HepG2 (cell line): ENCODE data around the gene PLIN4. TPM values are rescaled to one million over a fixed set of nuclear protein-coding genes. Genes with fewer than 3 reads are reported as not detected.

ENCODE experiments used
- ATAC-seq: fragments of 200-7000 bp; cut with Tn5 transposase; 3 replicates; pipeline ENCODE4 v1.9.1; 2020; ENCODE audit warnings: mild to moderate bottlenecking, moderate library complexity
- BruUV-seq: library from RNA; stranded (reverse); fragments of 400-500 nt; replicated peaks from 2 replicates; lab custom pipeline; 2021; lab: Mats Ljungman, UMichigan
- CTCF ChIA-PET: fragments of 300-600 bp; formaldehyde crosslinking; extraction: SDS; loops from one replicate; lab custom pipeline; 2021; ENCODE audit warnings: low total read pairs, inconsistent platforms, low intra/inter-chr PET ratio; lab: Yijun Ruan, JAX
- POLR2A ChIA-PET: fragments of 350-600 bp; sonication (Branson Sonifier 250); formaldehyde crosslinking; loops from one replicate; lab custom pipeline; 2020; ENCODE audit warnings: antibody characterized with exemption, inconsistent platforms; lab: Yijun Ruan, JAX
- DNase-seq: peaks from one replicate; pipeline ENCODE4 v3.0.0-alpha.2; 2015; ENCODE audit warnings: low spot score
- FAIRE-seq: peaks from 3 replicates; lab custom pipeline; 2011; peaks lifted over from hg19 to GRCh38; lab: Jason Lieb, UNC
- H2AFZ ChIP-seq: one replicate; pipeline ENCODE4 v1.6.1; 2011; ENCODE audit warnings: low read length, inconsistent platforms
- H3K27ac ChIP-seq: fragments of 300-600 bp; 3 replicates; pipeline ENCODE4 v1.8.0; 2011; ENCODE audit warnings: mixed run types, mild to moderate bottlenecking, mixed read lengths, low read length, inconsistent platforms; ENCODE audit not compliant: insufficient read depth; ENCODE audit errors: extremely low read length
- H3K27me3 ChIP-seq, 2 experiments: fragments of 200-600 bp in 1 of 2; 2 replicates in 1 of 2; 3 replicates in 1 of 2; pipeline versions ENCODE4 v1.6.0 to v1.8.0; 2011; ENCODE audit warnings: low read length in 2 of 2, mild to moderate bottlenecking in 2 of 2, moderate library complexity in 2 of 2, inconsistent platforms in 1 of 2; ENCODE audit not compliant: insufficient read depth in 2 of 2, control insufficient read depth in 1 of 2
- H3K36me3 ChIP-seq, 2 experiments: fragments of 200-600 bp in 1 of 2; replicated peaks in 1 of 2; 2 replicates in 1 of 2; 3 replicates in 1 of 2; pipeline versions ENCODE4 v1.5.1 to v1.8.0; 2011; ENCODE audit warnings: low read length in 2 of 2, inconsistent platforms in 1 of 2; ENCODE audit not compliant: insufficient read depth in 2 of 2, control insufficient read depth in 1 of 2
- H3K4me1 ChIP-seq: 2 replicates; pipeline ENCODE4 v1.5.1; 2012; ENCODE audit warnings: low read length, inconsistent platforms; ENCODE audit not compliant: insufficient read depth
- H3K4me2 ChIP-seq: 2 replicates; pipeline ENCODE4 v1.6.0; 2011; ENCODE audit warnings: low read depth, low read length, inconsistent platforms
- H3K4me3 ChIP-seq, 3 experiments: fragments of 200-600 bp in 1 of 3; sonication (generic), shearing (Covaris generic) in 1 of 3; replicated peaks in 1 of 3; 2 replicates each; pipeline ENCODE4 v1.5.1; 2011 to 2016; ENCODE audit warnings: low read length in 3 of 3, inconsistent platforms in 2 of 3, low read depth in 2 of 3, mild to moderate bottlenecking in 2 of 3, control low read depth in 1 of 3, mixed read lengths in 1 of 3; ENCODE audit not compliant: insufficient read depth in 1 of 3
- H3K79me2 ChIP-seq: one replicate; pipeline ENCODE4 v1.6.1; 2011; ENCODE audit warnings: low read length, inconsistent platforms; ENCODE audit not compliant: insufficient read depth
- H3K9ac ChIP-seq: 2 replicates; pipeline ENCODE4 v1.6.0; 2011; ENCODE audit warnings: mild to moderate bottlenecking, low read depth, low read length, inconsistent platforms; ENCODE audit not compliant: insufficient read depth
- H3K9me3 ChIP-seq: 2 replicates; pipeline ENCODE4 v1.5.1; 2012; ENCODE audit warnings: mild to moderate bottlenecking, low read length
- H4K20me1 ChIP-seq: 2 replicates; pipeline ENCODE4 v1.6.0; 2011; ENCODE audit warnings: inconsistent platforms, mild to moderate bottlenecking, low read length, moderate library complexity; ENCODE audit not compliant: insufficient read depth
- CHD4 ChIP-seq: fragments of 200-600 bp; sonication (generic); IDR thresholded peaks from 2 replicates; pipeline ENCODE4 v1.7.0; 2017; ENCODE audit warnings: mild to moderate bottlenecking, low read length, borderline replicate concordance
- ELF3 ChIP-seq: IDR thresholded peaks from 2 replicates; pipeline ENCODE4 v1.6.1; 2016; ENCODE audit warnings: missing genetic modification reagents, missing compliant biosample characterization
- FLYWCH1 ChIP-seq: sonication (generic); formaldehyde crosslinking; IDR thresholded peaks from 2 replicates; pipeline ENCODE4 v1.8.1; 2023; ENCODE audit warnings: mild to moderate bottlenecking, missing genetic modification reagents
- HNRNPL ChIP-seq: fragments of 200-400 bp; formaldehyde crosslinking; IDR thresholded peaks from 2 replicates; pipeline ENCODE4 v1.6.1; 2017; ENCODE audit warnings: mild to moderate bottlenecking, low read depth, low read length
- RFXAP ChIP-seq: sonication (generic); formaldehyde crosslinking; IDR thresholded peaks from 2 replicates; pipeline ENCODE4 v1.4.0; 2020; ENCODE audit warnings: missing genetic modification reagents, borderline replicate concordance
- RXRB ChIP-seq: IDR thresholded peaks from 2 replicates; pipeline ENCODE4 v1.6.1; 2016; ENCODE audit warnings: borderline replicate concordance, missing genetic modification reagents, missing compliant biosample characterization
- STAG1 ChIP-seq: sonication (generic); formaldehyde crosslinking; IDR thresholded peaks from 2 replicates; pipeline ENCODE4 v1.4.0; 2020; ENCODE audit warnings: missing genetic modification reagents
- ZBTB33 ChIP-seq: sonication (generic); formaldehyde crosslinking; IDR thresholded peaks from 2 replicates; pipeline ENCODE4 v1.4.0; 2020; ENCODE audit warnings: missing genetic modification reagents
- ZMYM3 ChIP-seq: sonication (generic); formaldehyde crosslinking; IDR thresholded peaks from 2 replicates; pipeline ENCODE4 v1.5.1; 2020; ENCODE audit warnings: mild to moderate bottlenecking, missing genetic modification reagents
- ZNF460 ChIP-seq: sonication (generic); formaldehyde crosslinking; IDR thresholded peaks from 2 replicates; pipeline ENCODE4 v1.5.1; 2020; ENCODE audit warnings: missing genetic modification reagents, mild to moderate bottlenecking, borderline replicate concordance
- ZNF770 ChIP-seq: sonication (generic); formaldehyde crosslinking; IDR thresholded peaks from 2 replicates; pipeline ENCODE4 v1.5.0; 2020; ENCODE audit warnings: mild to moderate bottlenecking, missing genetic modification reagents
- WGBS: methylation state at CpG from one replicate; pipeline ENCODE4 v1.1.6; 2017; ENCODE audit warnings: low lambda C conversion rate; 5-methylcytosine and 5-hydroxymethylcytosine counted together
- in situ Hi-C: cut with HindIII; loops from 2 replicates; pipeline ENCODE4 v1.10.0; 2017; ENCODE audit warnings: low pct_unique_long_range_greater_than_20kb; ENCODE audit not compliant: extremely low pct_ligation_motif_present
- intact Hi-C: fragments of 100-400 bp; cut with micrococcal nuclease; formaldehyde crosslinking; loops from one replicate; pipeline ENCODE4 v1.10.0; 2022; ENCODE audit not compliant: unreplicated experiment
- polyA plus RNA-seq, 8 experiments: library from polyadenylated mRNA; depleted of rRNA in 3 of 8; stranded (reverse) in 7 of 8; unstranded in 1 of 8; fragments of >200 nt; fragmentation: Illumina TruSeq in 4 of 8; extraction: Trizol in 4 of 8; gene quantifications; 2 replicates each; pipeline versions ENCODE4 v1.2.1 to v1.2.3, GENCODE V29; 2011 to 2016; ENCODE audit warnings: low read depth in 4 of 8, missing spikeins in 1 of 8, mixed read lengths in 1 of 8; ENCODE audit not compliant: insufficient read depth in 1 of 8
- total RNA-seq, 5 experiments: library from RNA; depleted of rRNA; stranded (reverse); fragments of >200 nt; fragmentation: Illumina TruSeq; extraction: Trizol; gene quantifications; 2 replicates each; pipeline ENCODE4 v1.2.3, GENCODE V29; 2016; ENCODE audit warnings: low read depth in 1 of 5
- TF ChIP-seq, protein P1 (sequence below): sonication (generic); formaldehyde crosslinking; IDR thresholded peaks from 2 replicates; pipeline ENCODE4 v1.5.0; 2020; ENCODE audit warnings: mild to moderate bottlenecking, missing genetic modification reagents, moderate library complexity
- TF ChIP-seq, protein P2 (sequence below): sonication (generic); formaldehyde crosslinking; conservative IDR thresholded peaks from 2 replicates; pipeline ENCODE4 v1.4.0; 2020; ENCODE audit warnings: mild to moderate bottlenecking, missing genetic modification reagents, moderate library complexity

Gene PLIN4
- total and polyA plus RNA-seq, 2 of the 13 experiments (the other 11 are each of a cell fraction or from before 2014, with no cell fraction given) = 1.1 to 1.3 TPM

- FAIRE-seq (no peak), ATAC-seq (peak; percentile 37), DNase-seq (no peak)
- Histone ChIP-seq H3K4me3 (no peak overlapping the region), H4K20me1 (no peaks in the 10 kb centered on the region), H3K4me2 (no peak overlapping the region), H3K9me3 (no peaks in the 10 kb centered on the region), H2AFZ (no peak overlapping the region), H3K79me2 (no peaks in the 10 kb centered on the region), H3K4me1 (peaks cover 2% of the 10 kb centered on the region), H3K9ac (no peak overlapping the region), H3K36me3 (peaks cover 26 to 40% of the 10 kb centered on the region in 2 experiments; a peak in 4 of 5 replicates), H3K27me3 (no peaks in the 10 kb centered on the region), H3K27ac (no peak overlapping the region)
- CTCF ChIA-PET = no interaction called here
- in situ Hi-C loops (no loop called here), intact Hi-C loops (no loop called here)
- POLR2A ChIA-PET = interaction anchor here (0.6 to 1.2 kb wide), 2 partner anchors 47 to 89 kb away, joined by 3 read pairs; no protein-coding TSS in a partner anchor
- 84% methylated on average over 25 of the region's 32 CpGs for WGBS
- no TSS peak for BruUV-seq
- TF ChIP-seq CHD4 = 0 out of 2 replicates have a peak, but pooled peaks have one; percentile 32
- TF ChIP-seq, protein P1, sequence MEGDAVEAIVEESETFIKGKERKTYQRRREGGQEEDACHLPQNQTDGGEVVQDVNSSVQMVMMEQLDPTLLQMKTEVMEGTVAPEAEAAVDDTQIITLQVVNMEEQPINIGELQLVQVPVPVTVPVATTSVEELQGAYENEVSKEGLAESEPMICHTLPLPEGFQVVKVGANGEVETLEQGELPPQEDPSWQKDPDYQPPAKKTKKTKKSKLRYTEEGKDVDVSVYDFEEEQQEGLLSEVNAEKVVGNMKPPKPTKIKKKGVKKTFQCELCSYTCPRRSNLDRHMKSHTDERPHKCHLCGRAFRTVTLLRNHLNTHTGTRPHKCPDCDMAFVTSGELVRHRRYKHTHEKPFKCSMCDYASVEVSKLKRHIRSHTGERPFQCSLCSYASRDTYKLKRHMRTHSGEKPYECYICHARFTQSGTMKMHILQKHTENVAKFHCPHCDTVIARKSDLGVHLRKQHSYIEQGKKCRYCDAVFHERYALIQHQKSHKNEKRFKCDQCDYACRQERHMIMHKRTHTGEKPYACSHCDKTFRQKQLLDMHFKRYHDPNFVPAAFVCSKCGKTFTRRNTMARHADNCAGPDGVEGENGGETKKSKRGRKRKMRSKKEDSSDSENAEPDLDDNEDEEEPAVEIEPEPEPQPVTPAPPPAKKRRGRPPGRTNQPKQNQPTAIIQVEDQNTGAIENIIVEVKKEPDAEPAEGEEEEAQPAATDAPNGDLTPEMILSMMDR = peak; percentile 60
- TF ChIP-seq, protein P2, sequence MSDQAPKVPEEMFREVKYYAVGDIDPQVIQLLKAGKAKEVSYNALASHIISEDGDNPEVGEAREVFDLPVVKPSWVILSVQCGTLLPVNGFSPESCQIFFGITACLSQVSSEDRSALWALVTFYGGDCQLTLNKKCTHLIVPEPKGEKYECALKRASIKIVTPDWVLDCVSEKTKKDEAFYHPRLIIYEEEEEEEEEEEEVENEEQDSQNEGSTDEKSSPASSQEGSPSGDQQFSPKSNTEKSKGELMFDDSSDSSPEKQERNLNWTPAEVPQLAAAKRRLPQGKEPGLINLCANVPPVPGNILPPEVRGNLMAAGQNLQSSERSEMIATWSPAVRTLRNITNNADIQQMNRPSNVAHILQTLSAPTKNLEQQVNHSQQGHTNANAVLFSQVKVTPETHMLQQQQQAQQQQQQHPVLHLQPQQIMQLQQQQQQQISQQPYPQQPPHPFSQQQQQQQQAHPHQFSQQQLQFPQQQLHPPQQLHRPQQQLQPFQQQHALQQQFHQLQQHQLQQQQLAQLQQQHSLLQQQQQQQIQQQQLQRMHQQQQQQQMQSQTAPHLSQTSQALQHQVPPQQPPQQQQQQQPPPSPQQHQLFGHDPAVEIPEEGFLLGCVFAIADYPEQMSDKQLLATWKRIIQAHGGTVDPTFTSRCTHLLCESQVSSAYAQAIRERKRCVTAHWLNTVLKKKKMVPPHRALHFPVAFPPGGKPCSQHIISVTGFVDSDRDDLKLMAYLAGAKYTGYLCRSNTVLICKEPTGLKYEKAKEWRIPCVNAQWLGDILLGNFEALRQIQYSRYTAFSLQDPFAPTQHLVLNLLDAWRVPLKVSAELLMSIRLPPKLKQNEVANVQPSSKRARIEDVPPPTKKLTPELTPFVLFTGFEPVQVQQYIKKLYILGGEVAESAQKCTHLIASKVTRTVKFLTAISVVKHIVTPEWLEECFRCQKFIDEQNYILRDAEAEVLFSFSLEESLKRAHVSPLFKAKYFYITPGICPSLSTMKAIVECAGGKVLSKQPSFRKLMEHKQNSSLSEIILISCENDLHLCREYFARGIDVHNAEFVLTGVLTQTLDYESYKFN (CRISPR knock-in tag) = no peak
- no peak for TF ChIP-seq ZNF460 (CRISPR knock-in tag)
- TF ChIP-seq RFXAP (CRISPR knock-in tag) = no peak
- TF ChIP-seq ZNF770 (CRISPR knock-in tag) = 0 out of 2 replicates have a peak, but pooled peaks have one; percentile 22
- TF ChIP-seq HNRNPL = 0 out of 2 replicates have a peak, but pooled peaks have one; percentile 9
- TF ChIP-seq ZBTB33 (CRISPR knock-in tag) = peak; percentile 58; the same call in 1 of the 2 replicates
- TF ChIP-seq ELF3 = no peak
- TF ChIP-seq FLYWCH1 (CRISPR knock-in tag) = no peak
- TF ChIP-seq RXRB (CRISPR knock-in tag) = no peak
- peak; percentile 26; the same call in 1 of the 2 replicates for TF ChIP-seq STAG1
- peak; percentile 89 for TF ChIP-seq ZMYM3 (CRISPR knock-in tag)
Measured at GRCh38 chr19:4547303-4548237, 29.3 kb upstream of the PLIN4 start.
